ENCODE results near the gene SLC49A3.
"Not testable (repeated sequence)": the region's sequence is repeated elsewhere in the genome, so short reads cannot be mapped to it uniquely, and the experiment has no call there.

SLC49A3 gene

DNA sequence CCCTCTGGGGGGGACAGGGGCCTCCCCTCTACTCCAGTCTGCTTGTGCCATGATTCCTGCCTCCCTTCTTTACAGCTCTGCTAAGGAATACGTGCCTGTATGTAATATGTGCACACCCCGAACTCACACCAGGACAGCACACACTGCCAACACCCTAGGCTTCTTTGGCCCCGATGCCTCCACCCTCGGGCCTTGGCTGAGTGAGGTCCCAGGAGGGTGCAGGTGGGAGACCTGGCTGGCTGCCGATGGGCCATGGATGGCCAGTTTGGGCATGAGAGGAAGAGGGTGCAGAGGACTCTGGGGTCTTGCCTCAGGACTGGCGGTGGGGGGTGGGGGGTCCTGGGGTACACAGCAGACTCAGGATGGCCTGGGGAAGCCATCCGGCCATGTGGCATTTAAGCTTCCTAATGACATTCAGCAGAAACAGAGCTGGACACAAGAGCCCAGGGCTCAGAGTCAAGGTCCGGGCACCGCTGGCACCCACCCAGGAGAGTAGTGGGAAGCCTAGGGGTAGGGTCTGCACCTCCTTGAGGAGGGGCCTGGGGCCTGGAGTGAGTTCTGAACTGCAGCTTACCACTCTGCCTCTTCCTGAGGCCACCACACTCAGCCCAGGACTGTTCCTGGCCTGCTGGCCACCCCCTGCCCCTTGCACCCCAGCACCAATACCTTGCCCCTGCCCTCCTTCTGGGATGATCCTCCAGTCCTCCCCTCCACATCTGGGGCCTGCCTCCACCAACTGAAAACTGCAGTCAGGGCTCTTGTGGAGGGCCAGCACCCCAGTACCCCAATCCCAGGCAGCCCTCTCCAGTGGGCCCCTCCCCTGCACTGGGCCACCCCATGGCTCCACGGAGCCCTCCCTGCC lies 14.6 kb upstream of the SLC49A3 start:
- DNase-seq (ENCODE audit: low read depth in 2 of 2), result no peak

- no peak for DNase-seq (ENCODE audit: low read depth in 2 of 2)
Observed at GRCh38 chr4:702618-703048, 13.7 kb upstream of the SLC49A3 start.

GRCh38 chr4:700587-701264 lies 11.8 kb upstream of the SLC49A3 start:
- DNase-seq (ENCODE audit: low read depth in 2 of 2), result no peak

- no peak for DNase-seq (ENCODE audit: low read depth in 2 of 2)
Observed at GRCh38 chr4:699816-700580, 11.0 kb upstream of the SLC49A3 start.

DNA sequence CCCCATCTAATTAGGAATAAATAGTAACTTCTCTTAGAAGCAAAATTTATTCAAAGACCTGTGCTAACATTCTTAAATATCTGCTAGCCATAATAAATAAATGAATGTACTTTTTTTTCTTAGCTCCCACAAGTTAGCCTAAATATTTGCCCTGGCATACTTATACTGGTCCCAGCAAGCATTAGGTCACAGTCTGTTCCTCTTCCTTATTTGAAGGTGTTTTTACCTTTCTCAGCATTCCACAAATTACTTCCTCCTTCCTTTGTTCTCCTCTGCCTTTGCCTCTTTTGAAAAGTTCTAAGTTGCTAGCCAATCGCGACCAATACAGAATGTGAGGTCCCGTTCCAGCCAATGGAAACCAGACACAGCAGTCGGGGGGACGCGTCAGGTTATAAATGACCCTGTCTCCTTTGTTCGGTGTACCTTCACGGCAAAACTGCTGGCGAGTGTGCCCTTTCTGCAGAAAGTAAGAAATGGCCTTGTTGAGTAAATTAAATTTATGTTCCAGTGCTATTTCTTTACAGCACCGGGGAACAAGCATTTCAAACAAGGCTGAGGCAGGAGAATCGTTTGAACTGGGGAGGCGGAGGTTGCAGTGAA lies 5.5 kb upstream of the SLC49A3 start:
- not testable (repeated sequence) for DNase-seq (ENCODE audit: low read depth in 2 of 2)

DNA sequence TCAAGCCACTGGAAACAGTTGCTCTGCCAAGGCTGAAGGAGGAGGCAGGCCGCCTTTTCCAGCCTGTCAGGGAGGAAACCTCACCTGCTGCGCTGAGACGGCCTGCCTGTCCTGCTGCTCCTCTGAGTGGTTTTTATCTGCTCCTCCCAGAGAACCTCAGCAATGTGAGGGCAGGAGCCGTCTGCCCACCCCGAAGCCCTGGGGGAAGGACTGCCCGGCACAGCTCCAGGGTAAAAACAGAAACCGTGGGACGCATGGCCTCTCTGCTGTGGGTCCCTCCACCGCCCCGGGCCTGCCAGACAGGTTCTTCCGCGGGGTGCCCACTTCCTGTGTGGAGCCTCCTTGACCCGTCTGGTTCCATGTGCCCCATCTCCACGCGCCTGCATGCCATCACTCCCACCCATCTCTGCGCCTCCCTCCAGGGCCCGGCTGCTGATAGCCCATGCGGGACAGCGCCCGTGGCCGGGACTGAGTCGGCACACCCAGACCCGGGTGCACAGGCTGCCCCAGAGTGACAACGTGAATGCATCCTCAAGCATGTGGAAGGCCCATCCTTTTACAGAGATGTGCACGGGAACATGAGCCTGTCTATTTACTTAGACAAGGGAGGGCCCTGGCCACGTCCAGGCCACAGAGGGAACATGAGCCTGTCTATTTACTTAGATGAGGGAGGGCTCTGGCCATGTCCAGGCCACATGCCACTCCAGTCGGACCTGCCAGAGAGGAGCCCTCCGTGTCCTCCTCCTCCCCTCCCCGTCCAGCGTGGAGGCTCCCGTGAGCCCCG lies 4.0 kb upstream of the SLC49A3 start:
- DNase-seq (ENCODE audit: low read depth in 2 of 2), result no peak

DNA sequence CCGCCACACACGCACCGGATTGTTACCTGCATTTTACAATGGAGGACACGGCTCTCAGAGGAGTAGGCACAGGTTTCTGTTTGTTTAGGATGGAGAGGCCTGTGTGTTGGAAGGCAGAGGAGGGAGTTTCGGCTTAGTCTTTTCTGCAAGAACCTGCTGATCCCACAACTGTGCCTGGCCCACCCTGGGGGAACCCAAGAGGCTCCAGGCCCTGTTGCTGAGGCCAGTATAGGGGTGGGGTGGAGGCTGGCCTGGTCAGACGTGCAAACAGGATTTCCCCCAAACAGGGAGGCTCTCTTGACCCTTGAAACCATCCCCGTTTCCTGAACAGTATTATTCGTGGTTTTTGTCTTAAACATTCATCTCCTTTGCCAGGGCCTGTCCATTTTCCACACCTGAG lies 772 bp upstream of the SLC49A3 start:
- DNase-seq (ENCODE audit: low read depth in 2 of 2), result no peak

DNA sequence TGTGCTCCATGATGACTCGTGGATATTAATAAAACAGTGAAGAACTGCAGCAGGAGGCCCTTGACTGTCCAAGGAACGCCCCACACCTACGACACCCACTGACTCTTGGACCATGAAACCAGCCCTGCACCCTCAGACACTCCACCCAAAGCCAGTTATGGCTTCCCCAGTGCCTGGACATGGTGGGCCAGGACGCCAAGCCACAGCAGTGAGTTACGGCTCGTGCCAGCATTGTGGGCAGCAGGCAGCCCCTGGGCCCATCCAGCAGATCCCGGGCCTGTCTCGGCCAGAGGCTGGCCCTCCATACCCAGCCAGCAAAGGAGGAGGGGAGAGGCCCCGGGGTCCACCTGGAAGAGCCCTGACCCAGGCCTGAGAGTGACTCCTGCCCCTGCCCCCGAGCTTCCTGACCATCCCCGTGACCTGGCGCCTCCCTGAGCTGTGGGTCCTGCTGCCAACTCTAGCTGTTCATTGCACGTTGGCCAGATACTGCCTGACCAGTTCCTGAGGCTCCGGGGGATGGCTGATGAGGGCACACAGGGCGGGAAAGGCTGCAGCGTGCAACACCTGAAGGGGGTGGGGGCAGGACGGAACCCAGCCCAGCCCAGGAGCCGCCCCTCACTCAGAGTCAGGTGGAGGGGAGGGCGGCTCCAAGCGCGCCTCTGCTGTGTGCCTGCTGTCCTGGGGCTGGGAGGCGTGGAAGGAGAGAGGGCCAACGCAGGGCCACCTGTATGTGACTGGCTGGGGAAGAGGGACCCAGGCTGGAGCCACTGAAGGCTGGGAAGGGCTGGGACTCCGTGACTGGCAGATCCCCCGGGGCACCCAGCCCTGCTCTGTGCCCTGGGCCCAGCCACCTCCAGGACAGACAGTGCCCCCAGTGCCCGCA lies 739 bp downstream of the SLC49A3 start:
- no peak for DNase-seq (ENCODE audit: low read depth in 2 of 2)

DNA sequence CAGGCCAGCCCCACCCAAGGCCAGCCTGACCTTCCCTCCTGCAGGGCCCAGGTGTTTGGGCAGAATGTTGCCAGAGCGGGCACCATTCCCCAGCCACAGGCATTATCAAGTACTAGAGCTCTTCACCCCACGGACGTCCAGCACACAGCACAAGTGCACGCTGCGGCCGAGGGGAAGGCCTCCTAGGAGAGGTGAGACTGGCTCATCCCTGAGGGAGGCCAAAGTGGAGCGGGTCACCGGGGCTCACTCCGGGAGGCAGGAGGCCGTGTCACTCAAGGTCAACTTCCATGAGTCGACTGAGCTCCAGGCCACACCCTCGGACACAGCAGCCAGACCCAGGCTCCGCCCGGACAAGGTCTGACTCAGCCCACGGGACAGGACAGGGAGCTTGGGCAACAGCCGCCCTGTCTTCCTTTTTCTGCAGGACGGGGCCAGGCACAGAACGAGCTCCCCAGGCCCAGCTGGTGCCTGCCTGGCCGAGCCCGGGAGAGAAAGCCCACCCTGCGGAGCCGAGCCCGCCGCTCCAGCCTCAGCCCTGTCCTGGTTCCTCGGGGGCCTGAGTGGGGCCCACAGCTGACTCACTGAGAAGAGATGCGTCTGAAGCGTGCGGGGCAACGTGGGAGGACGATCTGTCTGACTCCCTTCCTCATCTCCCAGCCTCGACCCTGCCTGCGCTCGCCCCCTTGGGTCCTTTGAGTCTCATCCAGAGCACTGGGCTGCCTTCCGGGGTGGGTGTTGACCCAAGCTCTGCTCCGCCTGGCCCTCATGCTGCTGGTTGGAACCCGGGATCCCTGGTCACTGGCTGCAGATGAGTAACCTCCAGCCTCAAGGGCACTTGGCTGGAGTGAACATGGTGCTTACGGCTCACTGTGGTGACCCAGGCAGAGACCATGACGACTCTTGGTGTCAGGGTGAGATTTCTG lies 1.6 kb downstream of the SLC49A3 start:
- no peak for DNase-seq (ENCODE audit: low read depth in 2 of 2)

- DNase-seq (ENCODE audit: low read depth in 2 of 2), result no peak
Observed at GRCh38 chr4:686413-687040, 2.4 kb downstream of the SLC49A3 start.

GRCh38 chr4:685679-686412 lies 3.1 kb downstream of the SLC49A3 start:
- no peak for DNase-seq (ENCODE audit: low read depth in 2 of 2)

DNA sequence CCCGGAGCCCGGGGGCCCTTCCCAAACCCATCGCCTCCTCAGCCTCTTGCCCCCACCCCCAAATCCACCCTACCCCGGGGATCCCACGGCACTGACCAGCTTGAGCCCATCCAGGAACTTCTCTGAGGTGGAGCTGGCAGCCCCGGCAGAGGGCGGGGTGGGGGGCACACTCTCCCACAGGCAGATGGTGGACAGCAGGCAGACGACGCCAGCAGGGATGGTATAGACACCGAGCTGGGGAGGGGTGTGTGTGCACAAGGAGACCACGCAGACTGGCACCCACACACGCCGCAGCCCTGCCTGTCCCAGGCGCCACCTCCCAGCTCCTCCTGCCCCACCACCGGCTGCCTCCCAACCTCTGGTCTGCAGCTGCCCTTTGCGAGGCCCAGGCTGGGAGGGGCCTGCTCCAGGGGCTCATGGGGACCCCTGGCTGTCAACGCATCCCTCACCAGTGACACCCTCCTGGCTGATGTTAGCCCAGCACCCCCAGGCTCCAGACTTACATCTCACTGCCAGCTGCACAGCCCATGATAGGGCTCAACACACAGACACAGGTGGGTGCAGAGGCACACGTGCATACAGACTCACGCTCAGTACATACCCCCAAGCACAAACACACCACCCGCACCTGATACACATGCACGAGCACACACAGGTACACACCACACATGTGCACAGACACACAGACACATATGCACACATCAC lies 4.2 kb downstream of the SLC49A3 start:
- DNase-seq (ENCODE audit: low read depth in 2 of 2), result no peak

GRCh38 chr4:683982-684622 lies 4.8 kb downstream of the SLC49A3 start:
- DNase-seq (ENCODE audit: low read depth in 2 of 2), result no peak

DNA sequence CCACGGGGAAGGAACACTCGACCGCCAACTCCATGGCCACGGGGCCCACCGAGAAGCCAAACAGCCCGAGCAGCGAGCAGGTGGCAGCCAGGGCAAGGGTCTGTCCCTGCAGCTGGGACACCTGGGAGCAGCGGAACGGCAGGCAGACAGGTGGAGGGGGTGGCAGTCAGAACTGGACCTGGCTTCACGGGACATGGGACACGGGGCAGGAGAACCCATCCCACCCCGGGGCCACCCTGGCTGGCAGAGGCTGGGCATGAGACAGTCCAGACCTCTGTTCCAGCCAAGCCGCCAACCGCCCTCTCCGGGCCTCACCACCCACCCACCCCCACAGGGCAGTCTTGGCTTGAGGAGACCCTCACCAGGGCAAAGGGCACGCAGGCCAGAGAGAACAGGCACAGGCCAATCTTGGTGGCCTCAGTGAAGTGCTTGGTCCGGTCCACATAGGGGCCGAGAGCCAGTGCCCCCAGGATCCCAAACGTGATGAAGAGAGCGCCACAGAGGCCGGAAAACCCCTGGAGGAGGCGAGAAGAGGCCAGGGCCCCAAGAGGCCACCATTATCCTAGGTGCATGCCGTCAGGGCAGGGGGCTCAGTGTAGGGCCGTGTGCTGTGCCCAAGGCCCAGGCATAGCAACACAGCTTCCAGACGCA lies 5.6 kb downstream of the SLC49A3 start:
- DNase-seq (ENCODE audit: low read depth in 2 of 2), result no peak

DNA sequence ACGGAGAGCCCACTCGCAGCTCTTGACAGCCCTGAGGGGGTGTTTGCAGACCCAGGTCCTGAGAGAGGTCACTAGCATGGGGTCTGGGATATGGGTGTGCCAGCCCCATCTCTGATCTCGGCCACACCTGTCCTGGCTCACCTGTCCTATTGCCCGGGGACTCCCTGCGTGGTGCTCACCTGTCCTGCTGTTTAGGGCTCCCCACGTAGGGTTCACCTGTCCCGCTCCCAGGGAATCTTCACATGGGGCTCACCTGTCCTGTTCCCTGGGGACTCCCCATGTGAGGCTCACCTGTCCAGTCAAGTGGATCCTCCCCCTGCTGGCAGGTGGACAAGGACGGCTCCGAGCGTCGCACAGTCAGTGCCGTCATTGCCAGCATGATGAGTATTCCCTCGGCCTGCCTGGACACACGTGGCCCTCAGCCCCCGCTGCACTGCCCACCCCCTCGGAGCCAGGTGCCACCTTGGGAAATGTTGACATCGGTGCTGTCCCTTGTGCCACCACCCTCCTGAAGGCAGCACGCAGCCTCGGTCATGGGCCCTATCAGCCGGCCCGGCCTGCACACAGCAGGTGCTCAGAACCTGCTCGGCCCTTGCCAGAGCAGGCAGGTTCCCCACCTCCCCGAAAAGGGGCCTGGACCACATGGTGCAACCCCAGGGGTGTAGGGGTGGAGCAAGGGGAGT lies 6.3 kb downstream of the SLC49A3 start:
- DNase-seq (ENCODE audit: low read depth in 2 of 2), result no peak

All from stimulated activated CD8-positive, alpha-beta memory T cell treated with anti-CD3 and anti-CD28 coated beads, Interleukin-7, amount 100 ng/mL, for 4 hours (primary cell).